A549 treated with AZD9567 at 1 μM for 4 hours (cell line): ENCODE measurements around the gene PRR23B. TPM values are rescaled to one million over a fixed set of nuclear protein-coding genes. Genes with fewer than 3 reads are reported as not detected.

ENCODE experiments used
- total RNA-seq: library from RNA; stranded (reverse); fragments of 200-300 nt; extraction: Qiagen RNA extraction; gene quantifications from 5 replicates; pipeline ENCODE4 v1.2.3, GENCODE V29; 2022; ENCODE audit not compliant: insufficient read depth

The PRR23B gene
- total RNA-seq = not detected in 5 replicates

DNA sequence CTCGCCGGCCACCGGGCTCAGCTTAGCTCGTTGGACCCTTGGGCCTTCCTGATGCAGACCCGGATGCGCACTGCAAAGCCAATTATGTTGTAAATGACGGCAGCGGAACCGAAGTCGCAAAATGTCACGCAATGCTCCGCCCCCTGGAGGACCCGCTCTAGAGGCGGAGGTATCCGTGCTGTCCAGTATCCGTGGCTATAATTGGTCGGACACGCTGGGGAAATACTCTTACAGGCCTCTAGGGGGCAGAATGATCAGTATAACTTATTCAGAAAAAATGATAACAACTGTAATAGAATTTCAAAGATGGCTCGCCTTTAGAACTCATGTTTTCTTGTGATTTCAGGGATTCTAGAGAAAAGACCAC lies at the start of gene PRR23B:
TSS of gene PRR23B (minus strand) at position 59 of the 367 bp plus-strand sequence. CDS start 265 bp downstream, outside the sequence.

DNA sequence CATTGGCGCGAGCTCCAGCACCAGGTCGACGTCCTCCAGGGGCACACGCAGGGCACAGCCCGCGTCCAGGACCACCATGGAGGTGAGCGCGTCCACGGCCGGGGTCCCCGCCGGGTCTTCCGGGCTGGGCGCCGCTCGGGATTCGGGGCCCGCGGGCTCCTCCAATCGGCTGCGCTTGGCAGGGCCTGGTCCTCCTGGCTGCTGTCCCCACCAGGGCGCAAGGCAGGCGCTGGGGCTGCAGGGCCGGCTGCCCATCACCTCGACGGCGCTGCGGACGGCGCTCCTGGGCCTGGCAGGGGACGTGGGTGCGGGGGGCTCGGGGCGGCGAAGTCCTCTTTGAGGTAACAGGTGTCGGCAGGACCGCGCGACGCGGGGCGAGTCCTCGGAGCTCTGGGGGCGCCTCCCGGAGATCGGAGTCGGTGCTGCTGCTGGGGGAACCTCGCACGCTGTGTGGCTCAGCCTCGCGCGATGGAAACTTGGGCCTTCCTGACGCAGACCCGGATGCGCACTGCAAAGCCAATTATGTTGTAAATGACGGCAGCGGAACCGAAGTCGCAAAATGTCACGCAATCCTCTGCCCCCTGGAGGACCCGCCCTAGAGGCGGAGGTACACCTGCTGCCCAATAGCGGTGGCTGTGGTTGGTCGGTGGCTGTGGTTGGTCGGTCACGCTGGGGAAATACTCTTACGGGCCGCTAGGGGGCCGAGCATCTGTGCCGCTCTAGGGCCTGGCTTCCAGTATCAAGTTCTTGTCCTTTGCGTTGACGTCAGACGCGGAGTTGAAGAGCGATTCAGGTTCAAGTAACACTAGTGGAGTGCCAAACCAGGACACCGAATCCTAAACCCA lies 23.9 kb upstream of the PRR23B start, which contains the start of gene PRR23C:
TSS of gene PRR23C (minus strand) at position 527 of the 845 bp plus-strand sequence. CDS start at position 255, 272 bp downstream.

DNA sequence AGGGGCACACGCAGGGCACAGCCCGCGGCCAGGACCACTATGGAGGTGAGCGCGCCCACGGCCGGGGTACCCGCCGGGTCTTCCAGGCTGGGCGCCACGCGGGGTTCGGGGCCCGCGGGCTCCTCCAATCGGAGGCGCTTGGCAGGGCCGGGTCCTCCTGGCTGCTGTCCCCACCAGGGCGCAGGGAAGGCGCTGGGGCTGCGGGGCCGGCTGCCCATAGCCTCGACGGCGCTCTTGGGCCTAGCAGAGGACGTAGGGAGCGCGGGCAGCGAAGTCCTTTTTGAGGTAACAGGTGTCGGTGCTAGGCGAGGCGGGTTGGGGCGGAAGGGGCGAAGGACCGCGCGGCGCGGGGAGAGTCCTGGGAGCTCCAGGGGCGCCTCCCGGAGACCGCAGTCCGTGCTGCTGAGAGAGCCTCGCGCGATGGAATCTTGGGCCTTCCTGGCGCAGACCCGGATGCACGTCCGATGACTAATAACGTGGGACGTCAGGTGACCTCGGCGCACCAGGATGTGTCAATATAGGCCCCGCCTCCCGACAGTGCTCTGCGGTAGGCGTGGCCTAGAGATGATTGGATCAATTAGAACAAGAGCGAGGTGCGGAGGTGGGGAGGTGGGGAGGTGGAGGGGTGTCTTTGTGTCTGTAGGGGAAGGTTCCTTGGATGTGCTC lies 14.5 kb downstream of the PRR23B start, which contains the start of gene PRR23A:
TSS of gene PRR23A (minus strand) at position 218 of the 666 bp plus-strand sequence. CDS start at position 218, 0 bp downstream.

Other genes with a start within 250 kb of the PRR23B start
- 15.0 to 28.0 TPM (median 16.7 TPM) in 5 replicates for gene PIK3CB, start 186.0 kb downstream of the PRR23B start, total RNA-seq
- gene FOXL2, start 73.8 kb downstream of the PRR23B start, total RNA-seq = 2.2 to 4.6 TPM (median 4.2 TPM) in 5 replicates
- 0.88 to 1.4 TPM (median 1.4 TPM) in 4 of 5 replicates, not detected in the other for gene FOXL2NB, start 73.7 kb downstream of the PRR23B start, total RNA-seq
- gene PRR23A, start 14.7 kb downstream of the PRR23B start, total RNA-seq = not detected in 5 replicates
- not detected in 5 replicates for gene PRR23C, start 24.0 kb upstream of the PRR23B start, total RNA-seq